ENCODE results near the gene SCN8A. TPM values are rescaled to one million over a fixed set of nuclear protein-coding genes. Genes with fewer than 3 reads are reported as not detected.

The SCN8A gene
- total and polyA plus RNA-seq, 7 donors: under 0.01 to 2.1 (median 0.71) TPM

DNA sequence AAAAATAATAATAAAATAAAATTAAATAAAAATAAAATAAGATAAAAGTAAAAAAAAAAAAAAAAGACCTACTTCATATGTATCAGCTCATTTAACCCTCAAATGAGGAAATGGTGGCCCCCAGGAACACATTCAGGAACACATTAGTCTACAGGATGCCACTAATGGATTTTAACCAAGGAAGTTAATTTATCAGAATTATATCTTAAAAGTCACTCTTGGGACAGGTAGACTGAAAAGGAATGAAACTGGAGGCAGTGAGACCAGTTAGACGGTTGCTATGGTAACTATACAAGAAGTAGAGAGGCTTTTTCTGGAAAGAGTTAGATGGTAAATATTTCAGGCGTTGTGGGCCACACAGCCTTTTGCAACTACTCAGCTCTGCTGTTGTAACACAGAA lies 54.9 kb downstream of the SCN8A start:
- Histone ChIP-seq H3K9me3 (peaks cover 0 to 3% (median 0%) of the 10 kb centered on the region in 4 donors), H3K4me3 (no peak overlapping the region), H3K36me3 (no peaks in the 10 kb centered on the region), H3K27me3 (no peaks in the 10 kb centered on the region), H3K4me1 (no peaks in the 10 kb centered on the region), H3K27ac (no peak overlapping the region)
- intact Hi-C loops (cut with DNase I): no loop called here
- 93 to 95% methylated on average over 2 of the region's 2 CpGs for WGBS, 2 donors
- TF ChIP-seq CTCF (IDR thresholded peaks at IDR 0.05) (no peak), EP300 (IDR thresholded peaks at IDR 0.05) (no peak), POLR2AphosphoS5 (IDR thresholded peaks at IDR 0.05) (no peak), POLR2A (IDR thresholded peaks at IDR 0.05) (no peak)
- DNase-seq: no peak

DNA sequence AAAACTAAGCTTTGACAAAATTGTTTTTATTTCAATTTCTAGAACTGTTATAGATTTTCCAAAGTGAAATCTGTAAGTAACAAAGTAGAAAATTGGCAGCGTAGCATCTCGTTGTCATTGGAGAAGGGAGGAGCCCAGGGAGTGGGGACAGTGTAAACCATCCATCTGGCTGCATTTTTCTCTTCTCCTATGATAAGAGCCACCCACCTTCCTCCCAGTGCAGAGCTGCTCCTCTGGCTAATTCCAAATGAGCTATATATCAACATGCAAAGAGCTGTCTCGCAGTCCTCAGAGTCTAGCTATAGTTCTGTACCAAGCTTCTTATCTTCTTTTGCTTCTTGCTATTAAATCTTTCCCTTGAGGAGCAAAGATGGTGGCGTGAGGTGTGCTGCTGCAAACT lies 56.6 kb downstream of the SCN8A start:
- TF ChIP-seq EP300 (IDR thresholded peaks at IDR 0.05) (no peak), POLR2A (IDR thresholded peaks at IDR 0.05) (no peak), CTCF (IDR thresholded peaks at IDR 0.05) (no peak), POLR2AphosphoS5 (IDR thresholded peaks at IDR 0.05) (no peak)
- Histone ChIP-seq H3K27me3 (no peaks in the 10 kb centered on the region), H3K36me3 (no peaks in the 10 kb centered on the region), H3K4me3 (no peak overlapping the region), H3K4me1 (no peaks in the 10 kb centered on the region), H3K27ac (no peak overlapping the region), H3K9me3 (peaks cover 0 to 3% (median 0%) of the 10 kb centered on the region in 4 donors)
- WGBS, 2 donors: 89 to 91% methylated on average over 4 of the region's 4 CpGs
- intact Hi-C loops (cut with DNase I): no loop called here
- no peak for DNase-seq

DNA sequence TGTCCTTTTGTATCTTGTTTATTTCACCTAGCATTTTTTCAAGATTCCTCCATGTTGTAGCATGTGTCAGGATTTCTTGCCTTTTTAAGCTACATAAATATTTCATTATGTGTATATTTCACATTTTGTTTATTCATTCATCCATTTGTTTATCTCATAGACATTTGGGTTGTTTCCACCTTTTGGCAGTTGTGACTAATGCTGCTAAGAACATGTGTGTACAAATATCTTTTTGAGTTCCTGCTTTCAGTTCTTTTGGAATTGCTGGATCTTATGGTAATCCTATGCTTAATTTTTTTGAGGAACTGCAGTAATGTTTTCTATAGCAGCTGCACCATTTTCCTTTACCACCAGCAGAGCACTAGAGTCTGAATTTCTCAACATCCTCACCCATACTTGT lies 62.4 kb downstream of the SCN8A start:
- Histone ChIP-seq H3K9me3 (peaks cover 0 to 5% (median 0%) of the 10 kb centered on the region in 4 donors), H3K4me1 (no peaks in the 10 kb centered on the region), H3K27me3 (no peaks in the 10 kb centered on the region), H3K4me3 (no peak overlapping the region), H3K27ac (no peak overlapping the region), H3K36me3 (no peaks in the 10 kb centered on the region)
- intact Hi-C loops (cut with DNase I): no loop called here
- DNase-seq: no peak
- TF ChIP-seq EP300 (IDR thresholded peaks at IDR 0.05) (no peak), CTCF (IDR thresholded peaks at IDR 0.05) (no peak)

- no peaks in the 10 kb centered on the region for H3K36me3 ChIP-seq
- no peaks in the 10 kb centered on the region for H3K27me3 ChIP-seq
- WGBS, 2 donors: 95 to 98% methylated on average over 3 of the region's 3 CpGs
- no peak overlapping the region for H3K4me3 ChIP-seq
- TF ChIP-seq POLR2AphosphoS5 (IDR thresholded peaks at IDR 0.05) (no peak), CTCF (IDR thresholded peaks at IDR 0.05) (no peak), POLR2A (IDR thresholded peaks at IDR 0.05) (no peak), EP300 (IDR thresholded peaks at IDR 0.05) (no peak)
- DNase-seq: no peak
- H3K9me3 ChIP-seq: peaks cover 0 to 2% (median 0%) of the 10 kb centered on the region in 4 donors
- no peaks in the 10 kb centered on the region for H3K4me1 ChIP-seq
- intact Hi-C loops (cut with DNase I): no loop called here
- H3K27ac ChIP-seq: no peak overlapping the region
These were observed 70.2 kb downstream of the SCN8A start for GRCh38 chr12:51661199-51661598.

GRCh38 chr12:51661836-51662235 lies 70.8 kb downstream of the SCN8A start:
- intact Hi-C loops (cut with DNase I): no loop called here
- WGBS, 2 donors: 81 to 90% methylated on average over 4 of the region's 4 CpGs
- Histone ChIP-seq H3K4me1 (no peaks in the 10 kb centered on the region), H3K4me3 (no peak overlapping the region), H3K9me3 (peaks cover 0 to 2% (median 0%) of the 10 kb centered on the region in 4 donors), H3K27ac (no peak overlapping the region), H3K27me3 (no peaks in the 10 kb centered on the region), H3K36me3 (no peaks in the 10 kb centered on the region)
- DNase-seq: no peak
- TF ChIP-seq POLR2A (IDR thresholded peaks at IDR 0.05) (no peak), POLR2AphosphoS5 (IDR thresholded peaks at IDR 0.05) (no peak), CTCF (IDR thresholded peaks at IDR 0.05) (no peak), EP300 (IDR thresholded peaks at IDR 0.05) (no peak)
